WTC11 (cell line): Measurements from ENCODE around the gene ZNF385A. TPM values are rescaled to one million over a fixed set of nuclear protein-coding genes. Genes with fewer than 3 reads are reported as not detected.

Source experiments
- ATAC-seq: fragments of 200-7000 bp; cut with Tn5 transposase; 2 replicates; pipeline ENCODE4 v1.10.0; 2021; ENCODE audit warnings: mild to moderate bottlenecking, moderate library complexity
- CTCF ChIA-PET: fragments of 300-600 bp; sonication (Branson Sonifier 250); formaldehyde crosslinking; loops from one replicate; lab custom pipeline; 2021; ENCODE audit warnings: antibody characterized with exemption; lab: Charles Lee
- POLR2A ChIA-PET: fragments of 350-600 bp; sonication (Branson Sonifier 250); formaldehyde crosslinking; loops from one replicate; lab custom pipeline; 2021; ENCODE audit warnings: antibody characterized with exemption; lab: Charles Lee
- DNase-seq: peaks from one replicate; pipeline ENCODE4 v3.0.0; 2021; ENCODE audit warnings: low spot score
- H3K27ac Mint-ChIP-seq: 2 replicates; pipeline ENCODE4 v1.8.0; 2021; ENCODE audit warnings: mixed read lengths
- H3K27me3 Mint-ChIP-seq: 2 replicates; pipeline ENCODE4 v1.8.0; 2021; ENCODE audit warnings: low read depth, mild to moderate bottlenecking, moderate library complexity, mixed read lengths
- H3K36me3 Mint-ChIP-seq: 2 replicates; pipeline ENCODE4 v1.8.0; 2021; ENCODE audit warnings: mixed read lengths
- H3K4me1 Mint-ChIP-seq: 2 replicates; pipeline ENCODE4 v1.8.0; 2022; ENCODE audit warnings: mixed read lengths
- H3K4me3 Mint-ChIP-seq: 2 replicates; pipeline ENCODE4 v1.8.0; 2021; ENCODE audit warnings: mild to moderate bottlenecking, moderate library complexity, mixed read lengths
- H3K9me3 Mint-ChIP-seq: 2 replicates; pipeline ENCODE4 v1.8.0; 2021; ENCODE audit warnings: mixed read lengths
- ARID4B ChIP-seq: sonication (generic); formaldehyde crosslinking; IDR thresholded peaks from 2 replicates; pipeline ENCODE4 v1.8.0; 2023; ENCODE audit warnings: missing genetic modification reagents, mild to moderate bottlenecking, borderline replicate concordance
- ELF4 ChIP-seq: sonication (generic); formaldehyde crosslinking; IDR thresholded peaks from 2 replicates; pipeline ENCODE4 v1.8.1; 2022; ENCODE audit warnings: low read depth, mild to moderate bottlenecking, moderate library complexity, missing genetic modification reagents
- JAZF1 ChIP-seq: fragments of 250-450 bp; sonication (Bioruptor Pico); IDR thresholded peaks from 2 replicates; pipeline ENCODE4 v1.9.0; 2021; ENCODE audit warnings: moderate library complexity, mild to moderate bottlenecking, inconsistent platforms
- KAT7 ChIP-seq: sonication (generic); formaldehyde crosslinking; IDR thresholded peaks from 2 replicates; pipeline ENCODE4 v1.8.1; 2023; ENCODE audit warnings: missing genetic modification reagents, mild to moderate bottlenecking, borderline replicate concordance
- NFE2L1 ChIP-seq: sonication (generic); formaldehyde crosslinking; IDR thresholded peaks from 2 replicates; pipeline ENCODE4 v1.8.1; 2023; ENCODE audit warnings: missing genetic modification reagents
- PRRX2 ChIP-seq: fragments of 250-450 bp; sonication (Bioruptor Pico); IDR thresholded peaks from 2 replicates; pipeline ENCODE4 v1.8.0; 2021; ENCODE audit warnings: mild to moderate bottlenecking
- SP1 ChIP-seq: sonication (generic); formaldehyde crosslinking; conservative IDR thresholded peaks from 2 replicates; pipeline ENCODE4 v1.8.1; 2022; ENCODE audit warnings: missing genetic modification reagents
- TCF7 ChIP-seq: sonication (generic); formaldehyde crosslinking; IDR thresholded peaks from 2 replicates; pipeline ENCODE4 v1.8.0; 2022; ENCODE audit warnings: mild to moderate bottlenecking, low read depth, missing genetic modification reagents, moderate library complexity
- USF2 ChIP-seq: sonication (generic); formaldehyde crosslinking; IDR thresholded peaks from 2 replicates; pipeline ENCODE4 v1.8.1; 2023; ENCODE audit warnings: mild to moderate bottlenecking, missing genetic modification reagents, moderate library complexity
- ZBTB21 ChIP-seq: sonication (generic); formaldehyde crosslinking; IDR thresholded peaks from 2 replicates; pipeline ENCODE4 v1.8.1; 2023; ENCODE audit warnings: mild to moderate bottlenecking, missing genetic modification reagents, borderline replicate concordance
- ZBTB43 ChIP-seq: sonication (generic); formaldehyde crosslinking; IDR thresholded peaks from 2 replicates; pipeline ENCODE4 v1.8.1; 2023; ENCODE audit warnings: mild to moderate bottlenecking, missing genetic modification reagents
- ZNF263 ChIP-seq: sonication (generic); formaldehyde crosslinking; IDR thresholded peaks from 2 replicates; pipeline ENCODE4 v1.8.1; 2022; ENCODE audit warnings: low read depth, mild to moderate bottlenecking, moderate library complexity, missing genetic modification reagents
- ZNF281 ChIP-seq: sonication (generic); formaldehyde crosslinking; IDR thresholded peaks from 2 replicates; pipeline ENCODE4 v1.8.0; 2023; ENCODE audit warnings: mild to moderate bottlenecking, missing genetic modification reagents
- total RNA-seq: library from RNA; stranded (reverse); gene quantifications from 3 replicates; pipeline ENCODE4 v1.2.3, GENCODE V29; 2021

ZNF385A gene
- total RNA-seq, 1 experiment from 2014 or later = 23.5 TPM

- Mint-ChIP-seq H3K4me1 (peaks cover 51% of the 10 kb centered on the region), H3K27me3 (peaks cover 19% of the 10 kb centered on the region), H3K36me3 (peaks cover 9% of the 10 kb centered on the region), H3K9me3 (no peaks in the 10 kb centered on the region), H3K4me3 (peak overlapping the region; percentile 83; the same call in 1 of the 2 replicates), H3K27ac (no peak overlapping the region)
- DNase-seq (no peak), ATAC-seq (no peak)
- TF ChIP-seq SP1 (CRISPR knock-in tag) = no peak
- no peak for TF ChIP-seq ZBTB43 (CRISPR knock-in tag)
- no peak for TF ChIP-seq PRRX2
- no peak for TF ChIP-seq ZBTB21 (CRISPR knock-in tag)
- TF ChIP-seq JAZF1 (CRISPR knock-in tag) = no peak
- no peak for TF ChIP-seq ZNF281 (CRISPR knock-in tag)
- no peak for TF ChIP-seq NFE2L1 (CRISPR knock-in tag)
- no peak for TF ChIP-seq TCF7
- TF ChIP-seq ELF4 (CRISPR knock-in tag) = no peak
- no peak for TF ChIP-seq KAT7
- TF ChIP-seq ZNF263 (CRISPR knock-in tag) = no peak
- no peak for TF ChIP-seq USF2 (CRISPR knock-in tag)
- no peak for TF ChIP-seq ARID4B (CRISPR knock-in tag)
- POLR2A ChIA-PET = interaction anchor here (0.6 to 1.2 kb wide), 3 partner anchors 14 to 145 kb away, joined by 3 to 4 read pairs (median 3); no protein-coding TSS in a partner anchor
- CTCF ChIA-PET = interaction anchor here (0.9 to 4.3 kb wide), 16 partner anchors 8 to 179 kb away, joined by 3 to 50 read pairs (median 5); partner anchors contain the start of genes COPZ1 and ZNF385A
These were observed 8.1 kb upstream of the ZNF385A start for GRCh38 chr12:54392485-54393206.
